Thymus (tissue), 2 donors: ENCODE measurements around the gene TRIM21. TPM values are rescaled to one million over a fixed set of nuclear protein-coding genes. Genes with fewer than 3 reads are reported as not detected.

Source experiments
- polyA plus RNA-seq: library from polyadenylated mRNA; stranded (reverse); fragments of 200-250 nt; gene quantifications from one replicate; pipeline ENCODE4 v1.2.3, GENCODE V29; 2013
- total RNA-seq: library from RNA; stranded (reverse); fragments of 120-200 nt; gene quantifications from one replicate; pipeline ENCODE4 v1.2.4, GENCODE V29; 2013
- donor health status: healthy.

Gene TRIM21
- total and polyA plus RNA-seq, 2 donors = 28.9 to 45.2 TPM

Other genes with a start within 250 kb of the TRIM21 start
- not detected for gene OR52B4, start 25.3 kb downstream of the TRIM21 start, total RNA-seq
- gene OR52B4, start 25.3 kb downstream of the TRIM21 start, polyA plus RNA-seq = 0.02 TPM
- not detected for gene OR52K2, start 55.6 kb upstream of the TRIM21 start, total RNA-seq
- not detected for gene OR52K2, start 55.6 kb upstream of the TRIM21 start, polyA plus RNA-seq
- under 0.01 TPM for gene OR52K1, start 88.9 kb upstream of the TRIM21 start, total RNA-seq
- under 0.01 TPM for gene OR52K1, start 88.9 kb upstream of the TRIM21 start, polyA plus RNA-seq
- not detected for gene OR52M1, start 151.5 kb upstream of the TRIM21 start, total RNA-seq
- not detected for gene OR52M1, start 151.5 kb upstream of the TRIM21 start, polyA plus RNA-seq
- gene OR52I2, start 188.0 kb upstream of the TRIM21 start, total RNA-seq = 0.09 TPM
- gene OR52I2, start 188.0 kb upstream of the TRIM21 start, polyA plus RNA-seq = 0.07 TPM
- under 0.01 TPM for gene OR52I1, start 200.3 kb upstream of the TRIM21 start, total RNA-seq
- gene OR52I1, start 200.3 kb upstream of the TRIM21 start, polyA plus RNA-seq = 0.02 TPM
- gene TRIM68, start 214.5 kb upstream of the TRIM21 start, total RNA-seq = 6.9 TPM
- gene TRIM68, start 214.5 kb upstream of the TRIM21 start, polyA plus RNA-seq = 6.5 TPM
- not detected for gene OR51D1, start 243.8 kb upstream of the TRIM21 start, total RNA-seq
- under 0.01 TPM for gene OR51D1, start 243.8 kb upstream of the TRIM21 start, polyA plus RNA-seq